ENCODE data around the gene ZNF70.

The ZNF70 gene

DNA sequence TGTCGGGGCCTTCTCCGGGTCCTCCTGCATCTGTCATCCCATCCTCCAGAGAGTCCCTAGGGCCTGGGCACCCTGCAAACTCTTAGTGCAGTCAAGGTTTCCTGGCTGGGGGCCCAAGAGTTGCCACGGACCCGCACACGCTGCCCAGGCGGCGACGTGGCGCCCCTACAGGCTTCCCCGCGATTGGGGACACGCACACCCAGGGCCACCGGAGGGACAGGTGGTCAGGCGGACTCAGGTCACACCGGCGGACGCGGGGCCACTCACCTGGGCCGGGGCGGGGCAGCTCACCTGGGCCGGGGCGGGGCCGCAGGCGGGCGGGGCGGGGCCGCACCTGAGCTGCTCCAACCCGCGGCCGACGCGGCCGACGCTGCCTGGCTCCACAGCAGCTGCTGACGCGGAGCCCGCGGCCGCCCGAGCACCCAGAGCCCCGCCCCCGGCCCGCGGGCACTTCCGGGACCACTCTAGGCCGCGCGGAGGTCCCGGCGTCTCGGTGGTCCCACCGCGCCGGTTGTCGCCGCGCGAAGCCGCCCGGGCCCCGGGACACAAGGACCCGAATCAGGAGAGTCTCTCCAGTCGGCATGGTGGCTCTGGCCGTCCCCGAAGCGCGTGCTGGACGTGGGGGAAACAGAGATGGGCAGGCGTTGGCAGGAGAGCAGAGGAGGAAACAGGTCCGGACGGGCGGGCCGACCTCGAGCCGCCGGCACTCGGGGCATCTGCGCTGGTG, at the start of gene ZNF70:
Gene ZNF70, minus strand, starts transcription at position 399 of the 727 bp plus-strand sequence. CDS start 5,972 bp downstream, outside the sequence.
- ChIA-PET POLR2A (no interaction called here), CTCF (interaction anchor here (0.9 to 2.0 kb wide), 3 partner anchors 13 to 17 kb away, joined by 3 to 10 read pairs (median 3); partner anchors contain the start of gene CHCHD10)
- TF ChIP-seq, protein P1, sequence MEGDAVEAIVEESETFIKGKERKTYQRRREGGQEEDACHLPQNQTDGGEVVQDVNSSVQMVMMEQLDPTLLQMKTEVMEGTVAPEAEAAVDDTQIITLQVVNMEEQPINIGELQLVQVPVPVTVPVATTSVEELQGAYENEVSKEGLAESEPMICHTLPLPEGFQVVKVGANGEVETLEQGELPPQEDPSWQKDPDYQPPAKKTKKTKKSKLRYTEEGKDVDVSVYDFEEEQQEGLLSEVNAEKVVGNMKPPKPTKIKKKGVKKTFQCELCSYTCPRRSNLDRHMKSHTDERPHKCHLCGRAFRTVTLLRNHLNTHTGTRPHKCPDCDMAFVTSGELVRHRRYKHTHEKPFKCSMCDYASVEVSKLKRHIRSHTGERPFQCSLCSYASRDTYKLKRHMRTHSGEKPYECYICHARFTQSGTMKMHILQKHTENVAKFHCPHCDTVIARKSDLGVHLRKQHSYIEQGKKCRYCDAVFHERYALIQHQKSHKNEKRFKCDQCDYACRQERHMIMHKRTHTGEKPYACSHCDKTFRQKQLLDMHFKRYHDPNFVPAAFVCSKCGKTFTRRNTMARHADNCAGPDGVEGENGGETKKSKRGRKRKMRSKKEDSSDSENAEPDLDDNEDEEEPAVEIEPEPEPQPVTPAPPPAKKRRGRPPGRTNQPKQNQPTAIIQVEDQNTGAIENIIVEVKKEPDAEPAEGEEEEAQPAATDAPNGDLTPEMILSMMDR (IDR thresholded peaks at IDR 0.05; ENCODE audit: insufficient read depth, low read length, missing control alignments) = peak; percentile 37
- H3K4me3 ChIP-seq (ENCODE audit: low read depth, low read length) = peak within 1 kb of the TSS; percentile 78
- no peak for DNase-seq (ENCODE audit: low read depth, low spot score)

DNA sequence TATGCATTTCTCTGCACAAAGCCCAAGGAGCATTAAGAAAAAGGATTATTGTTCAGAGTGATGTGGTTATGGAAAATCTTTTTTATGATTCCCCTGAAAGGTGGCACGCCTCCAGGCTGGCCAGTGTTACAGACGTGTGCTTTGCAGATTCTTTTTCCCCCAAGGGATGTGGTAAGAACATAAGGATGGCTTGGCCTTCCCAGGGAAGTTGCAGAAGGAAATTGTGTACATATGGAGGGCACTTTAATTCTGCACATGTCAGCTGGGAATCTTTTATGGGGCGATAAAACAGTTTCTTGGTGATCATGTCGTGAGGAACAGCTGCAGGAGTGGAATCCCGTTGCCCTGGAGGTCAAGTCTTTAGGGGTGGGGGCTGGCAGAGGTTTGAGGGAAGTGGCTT, 45.5 kb upstream of the ZNF70 start:
- DNase-seq (ENCODE audit: low read depth, low spot score) = no peak
- no peak overlapping the region for H3K4me3 ChIP-seq (ENCODE audit: low read depth, low read length)

DNA sequence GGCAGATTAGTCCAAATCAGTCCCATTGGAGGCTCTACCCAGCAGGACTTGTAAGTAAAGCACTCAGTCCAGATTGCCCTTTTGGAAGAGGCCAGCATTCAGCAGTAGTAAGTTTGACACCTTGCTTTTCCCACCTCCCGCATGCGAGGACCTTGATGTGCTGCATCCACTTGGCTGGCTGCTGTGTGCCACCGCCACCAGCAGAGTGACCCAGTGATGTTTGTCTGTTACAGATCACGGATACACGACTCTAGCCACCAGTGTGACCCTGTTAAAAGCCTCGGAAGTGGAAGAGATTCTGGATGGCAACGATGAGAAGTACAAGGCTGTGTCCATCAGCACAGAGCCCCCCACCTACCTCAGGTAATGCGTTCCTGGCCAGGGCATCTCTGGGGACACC, 42.4 kb upstream of the ZNF70 start:
- ChIA-PET POLR2A (no interaction called here), CTCF (interaction anchor here (1.2 kb wide), 1 partner anchor 57 kb away, joined by 3 read pairs; no protein-coding TSS in a partner anchor)
- no peak for DNase-seq (ENCODE audit: low read depth, low spot score)
- H3K4me3 ChIP-seq (ENCODE audit: low read depth, low read length) = no peak overlapping the region
- TF ChIP-seq, protein P1 (IDR thresholded peaks at IDR 0.05; ENCODE audit: insufficient read depth, low read length, missing control alignments) = no peak

More for the DNA sequence above, 45.5 kb upstream of the ZNF70 start:
- POLR2A ChIA-PET = no interaction called here
- TF ChIP-seq, protein P1 (IDR thresholded peaks at IDR 0.05; ENCODE audit: insufficient read depth, low read length, missing control alignments) = no peak
- CTCF ChIA-PET = no interaction called here

DNA sequence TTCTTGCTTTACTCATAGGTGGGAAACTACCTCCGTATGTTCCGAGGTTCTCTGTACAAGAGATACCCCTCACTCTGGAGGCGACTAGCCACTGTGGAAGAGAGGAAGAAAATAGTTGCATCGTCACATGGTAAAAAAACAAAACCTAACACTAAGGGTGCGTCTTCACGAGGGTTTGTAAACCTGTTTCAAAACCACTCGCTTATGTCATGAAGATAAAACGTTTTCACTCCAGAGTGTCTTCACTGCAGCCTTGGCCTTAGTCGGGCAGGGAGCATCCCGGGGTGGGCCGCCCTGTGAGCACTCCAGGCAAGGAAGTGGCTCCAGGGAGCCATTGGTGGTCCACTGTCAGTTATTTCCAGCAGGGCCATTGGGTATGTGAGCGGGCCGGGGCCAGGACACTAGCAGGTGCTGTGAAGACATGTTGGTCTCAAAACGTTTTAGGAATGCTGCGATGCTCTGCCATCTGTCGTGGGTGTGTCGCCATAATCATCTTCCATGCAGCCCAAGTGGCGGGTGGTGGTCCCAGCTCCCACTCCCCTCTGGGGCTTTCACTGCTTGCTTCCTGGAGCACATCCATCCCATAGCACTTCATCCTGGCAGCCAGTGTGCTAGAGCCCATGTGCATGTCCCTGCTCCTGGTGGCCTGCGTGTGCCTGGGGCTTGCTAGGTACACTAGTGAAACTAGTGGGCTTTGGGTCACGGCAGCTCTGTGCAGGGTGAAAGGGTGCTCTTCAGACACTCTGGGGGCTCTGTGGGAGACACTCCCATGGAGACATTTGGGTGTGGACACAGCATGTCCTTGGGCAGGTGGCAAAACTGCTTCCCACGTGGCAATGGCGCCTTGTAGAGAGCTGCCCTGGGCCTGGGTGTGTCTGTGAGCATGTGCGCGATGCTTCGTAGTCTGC, 41.1 kb upstream of the ZNF70 start:
- no peak overlapping the region for H3K4me3 ChIP-seq (ENCODE audit: low read depth, low read length)
- ChIA-PET POLR2A (no interaction called here), CTCF (interaction anchor here (1.2 kb wide), 1 partner anchor 59 kb away, joined by 3 read pairs; no protein-coding TSS in a partner anchor)
- TF ChIP-seq, protein P1 (IDR thresholded peaks at IDR 0.05; ENCODE audit: insufficient read depth, low read length, missing control alignments) = no peak
- no peak for DNase-seq (ENCODE audit: low read depth, low spot score)

DNA sequence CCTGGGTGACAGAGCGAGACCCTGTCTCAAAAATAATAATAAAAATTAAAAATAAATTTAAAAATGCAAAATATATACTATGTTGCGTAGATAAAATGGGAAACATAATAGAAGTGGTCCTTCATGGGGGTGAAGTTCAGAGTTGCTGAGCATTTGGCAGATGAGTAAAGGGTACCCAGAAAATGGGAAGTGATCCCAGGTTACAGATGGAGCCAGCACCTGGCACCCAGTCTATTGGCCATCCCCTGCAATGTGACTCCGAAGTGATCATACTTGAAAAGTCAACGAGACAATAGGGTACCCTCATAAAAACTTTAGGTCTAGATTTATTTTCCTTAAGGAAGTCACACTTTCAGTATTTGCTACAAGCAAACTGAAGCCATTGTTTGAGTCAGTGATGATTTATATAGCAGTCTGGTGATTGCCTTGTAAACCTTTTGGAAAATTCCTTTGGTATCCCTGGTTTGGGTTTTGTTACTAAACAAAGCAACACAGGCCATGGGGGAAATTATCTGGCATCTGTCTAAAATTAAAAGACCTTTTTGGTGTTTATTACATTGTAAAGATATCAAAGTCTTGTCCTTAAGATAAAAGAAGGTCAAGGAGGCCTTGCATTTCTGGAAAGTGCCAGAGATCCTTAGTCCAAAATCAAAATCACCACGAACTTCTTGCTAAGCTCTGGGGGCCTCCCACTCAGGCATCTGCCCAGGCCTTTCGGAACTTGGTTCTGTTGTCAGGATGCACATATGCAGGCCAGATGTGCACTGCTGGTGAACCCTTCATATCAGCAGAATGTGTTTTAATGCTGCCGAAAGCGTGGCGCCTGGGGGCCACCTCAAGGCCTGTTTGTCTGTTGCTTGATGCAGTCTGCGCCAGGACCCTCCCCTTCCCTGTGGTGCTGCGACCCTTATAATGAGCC, 40.2 kb upstream of the ZNF70 start:
- CTCF ChIA-PET = interaction anchor here (3.4 kb wide), 1 partner anchor 59 kb away, joined by 11 read pairs; no protein-coding TSS in a partner anchor
- POLR2A ChIA-PET = no interaction called here
- no peak overlapping the region for H3K4me3 ChIP-seq (ENCODE audit: low read depth, low read length)
- TF ChIP-seq, protein P1 (IDR thresholded peaks at IDR 0.05; ENCODE audit: insufficient read depth, low read length, missing control alignments) = no peak
- DNase-seq (ENCODE audit: low read depth, low spot score) = no peak

Measured in AG04449 (cell line).